Uterus (tissue), 4 donors: ENCODE results near the gene ZNF138. TPM values are rescaled to one million over a fixed set of nuclear protein-coding genes. Genes with fewer than 3 reads are reported as not detected.

Experiments used
- DNase-seq, 2 donors: peaks; one replicate each; pipeline ENCODE4 v3.0.0-alpha.2; 2019 to 2020
- H3K27ac ChIP-seq, 2 donors: fragments of 200-600 bp; sonication (generic); 1 replicate in 1 of 2; 2 replicates in 1 of 2; pipeline ENCODE4 v1.5.1; 2016 to 2018
- H3K27me3 ChIP-seq, 2 donors: fragments of 200-600 bp; sonication (generic); one replicate each; pipeline ENCODE4 v1.5.1; 2018 to 2019; ENCODE audit warnings: control low read depth in 1 of 2
- H3K36me3 ChIP-seq, 2 donors: fragments of 200-600 bp; sonication (generic); one replicate each; pipeline ENCODE4 v1.5.1; 2019; ENCODE audit warnings: control low read depth in 1 of 2
- H3K4me1 ChIP-seq, 2 donors: fragments of 200-600 bp; sonication (generic); one replicate each; pipeline ENCODE4 v1.5.1; 2018 to 2019; ENCODE audit warnings: control low read depth in 1 of 2
- H3K4me3 ChIP-seq, 2 donors: fragments of 200-600 bp; sonication (generic); 1 replicate in 1 of 2; 2 replicates in 1 of 2; pipeline ENCODE4 v1.5.1; 2018 to 2019; ENCODE audit warnings: mild to moderate bottlenecking in 1 of 2
- H3K9me3 ChIP-seq, 2 donors: fragments of 200-600 bp; sonication (generic); one replicate each; pipeline ENCODE4 v1.5.1; 2019; ENCODE audit warnings: control low read depth in 1 of 2
- POLR2A ChIP-seq, 2 donors: fragments of 450-650 bp; IDR thresholded peaks; one replicate each; pipeline ENCODE4 v1.6.1; 2016; ENCODE audit warnings: antibody characterized with exemption in 2 of 2, mild to moderate bottlenecking in 1 of 2, moderate library complexity in 1 of 2
- intact Hi-C: fragments of 100-400 bp; cut with DNase I; formaldehyde crosslinking; loops from one replicate; pipeline ENCODE4 v1.15.1; 2023; ENCODE audit warnings: low total_unique reads
- total RNA-seq, 4 donors: library from RNA; depleted of rRNA in 3 of 4; stranded (reverse); fragments of >200 nt in 3 of 4; gene quantifications; one replicate each; pipeline versions ENCODE4 v1.1.0 to v1.2.4, GENCODE V29; 2014 to 2023
- TF ChIP-seq, protein P1 (sequence below), 4 experiments: fragments of 200-600 bp in 2 of 4; fragments of 450-650 bp in 2 of 4; sonication (generic) in 2 of 4; IDR thresholded peaks; one replicate each; pipeline ENCODE4 v1.5.1; 2016 to 2019; ENCODE audit warnings: antibody characterized with exemption in 4 of 4, mild to moderate bottlenecking in 2 of 4, moderate library complexity in 1 of 4
- donor health status: DM: yes; HTN: yes; CAD: no.

ZNF138 gene
- 10 to 100 TPM; 13.5 to 27.7 (median 15.2) TPM for total RNA-seq

DNA sequence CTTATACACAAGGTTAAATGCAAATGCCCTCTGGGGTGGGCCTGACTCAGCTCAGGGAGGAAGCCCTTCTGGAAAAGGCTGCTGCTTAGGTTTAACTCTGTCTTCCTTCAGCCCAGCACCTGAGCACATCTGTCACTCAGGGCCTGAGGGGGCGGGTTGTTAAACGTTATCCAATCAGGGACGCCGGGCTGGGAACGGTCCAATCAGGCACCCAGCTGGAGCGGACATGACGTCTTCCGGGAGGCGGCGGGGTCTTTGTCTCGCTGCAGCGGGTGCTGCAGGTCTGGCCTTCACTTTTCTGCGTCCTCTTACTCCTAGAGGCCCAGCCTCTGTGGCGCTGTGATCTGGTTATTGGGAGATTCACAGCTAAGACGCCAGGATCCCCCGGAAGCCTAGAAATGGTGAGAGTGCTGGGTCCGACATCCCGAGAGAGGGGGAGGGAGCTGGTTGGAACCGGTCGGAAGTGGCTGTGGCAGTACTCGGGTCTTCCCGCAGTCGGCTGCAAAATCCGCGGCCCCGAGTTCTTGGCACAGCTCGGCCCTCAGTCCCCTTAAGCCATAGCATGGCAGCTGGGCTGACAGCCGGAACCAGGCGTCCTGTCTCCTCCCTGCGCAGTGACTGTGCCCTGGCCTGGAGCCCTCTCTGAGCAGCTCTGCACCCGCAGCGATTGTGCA is at the start of gene ZNF138:
ZNF138 (plus strand) TSS at position 258 of the 674 bp plus-strand sequence; CDS start at position 399, 141 bp downstream.
- peak; percentile 95 to 96 for DNase-seq
- H3K27me3 ChIP-seq: no peaks in the 10 kb centered on the region
- intact Hi-C loops: no loop called here
- no peaks in the 10 kb centered on the region for H3K4me1 ChIP-seq
- H3K36me3 ChIP-seq: no peaks in the 10 kb centered on the region
- TF ChIP-seq, protein P1, sequence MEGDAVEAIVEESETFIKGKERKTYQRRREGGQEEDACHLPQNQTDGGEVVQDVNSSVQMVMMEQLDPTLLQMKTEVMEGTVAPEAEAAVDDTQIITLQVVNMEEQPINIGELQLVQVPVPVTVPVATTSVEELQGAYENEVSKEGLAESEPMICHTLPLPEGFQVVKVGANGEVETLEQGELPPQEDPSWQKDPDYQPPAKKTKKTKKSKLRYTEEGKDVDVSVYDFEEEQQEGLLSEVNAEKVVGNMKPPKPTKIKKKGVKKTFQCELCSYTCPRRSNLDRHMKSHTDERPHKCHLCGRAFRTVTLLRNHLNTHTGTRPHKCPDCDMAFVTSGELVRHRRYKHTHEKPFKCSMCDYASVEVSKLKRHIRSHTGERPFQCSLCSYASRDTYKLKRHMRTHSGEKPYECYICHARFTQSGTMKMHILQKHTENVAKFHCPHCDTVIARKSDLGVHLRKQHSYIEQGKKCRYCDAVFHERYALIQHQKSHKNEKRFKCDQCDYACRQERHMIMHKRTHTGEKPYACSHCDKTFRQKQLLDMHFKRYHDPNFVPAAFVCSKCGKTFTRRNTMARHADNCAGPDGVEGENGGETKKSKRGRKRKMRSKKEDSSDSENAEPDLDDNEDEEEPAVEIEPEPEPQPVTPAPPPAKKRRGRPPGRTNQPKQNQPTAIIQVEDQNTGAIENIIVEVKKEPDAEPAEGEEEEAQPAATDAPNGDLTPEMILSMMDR (IDR thresholded peaks at IDR 0.05): peak in 1 of 4 experiments; percentile 15
- peak; percentile 26 to 61 for TF ChIP-seq POLR2A (IDR thresholded peaks at IDR 0.05)
- peak within 1 kb of the TSS; percentile 65 to 81 for H3K27ac ChIP-seq
- peak within 1 kb of the TSS; percentile 55 to 77 for H3K4me3 ChIP-seq
- no peaks in the 10 kb centered on the region for H3K9me3 ChIP-seq

DNA sequence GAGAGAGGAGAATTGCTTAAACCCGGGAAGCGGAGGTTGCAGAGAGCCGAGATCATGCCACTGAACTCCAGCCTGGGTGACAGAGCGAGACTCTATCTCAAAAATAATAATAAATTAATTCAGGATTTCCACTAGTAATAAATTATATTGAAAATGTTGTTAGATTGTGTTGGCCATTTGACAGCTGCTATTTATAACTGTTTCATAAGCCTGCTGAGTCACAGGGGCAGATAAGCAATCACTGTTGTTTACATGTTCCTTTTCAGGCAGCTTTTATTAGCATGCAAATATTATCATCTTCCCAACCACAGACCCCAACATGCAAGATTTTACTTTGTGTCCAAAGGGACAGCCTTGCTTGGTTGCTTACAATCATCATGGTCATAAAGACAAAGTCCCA is 49.5 kb upstream of the ZNF138 start:
- TF ChIP-seq POLR2A (IDR thresholded peaks at IDR 0.05): no peak
- TF ChIP-seq, protein P1 (IDR thresholded peaks at IDR 0.05): no peak
- no peaks in the 10 kb centered on the region for H3K4me1 ChIP-seq
- no peaks in the 10 kb centered on the region for H3K9me3 ChIP-seq
- no peaks in the 10 kb centered on the region for H3K36me3 ChIP-seq
- DNase-seq: no peak
- no peak overlapping the region for H3K4me3 ChIP-seq
- H3K27ac ChIP-seq: no peak overlapping the region
- intact Hi-C loops: no loop called here
- no peaks in the 10 kb centered on the region for H3K27me3 ChIP-seq

DNA sequence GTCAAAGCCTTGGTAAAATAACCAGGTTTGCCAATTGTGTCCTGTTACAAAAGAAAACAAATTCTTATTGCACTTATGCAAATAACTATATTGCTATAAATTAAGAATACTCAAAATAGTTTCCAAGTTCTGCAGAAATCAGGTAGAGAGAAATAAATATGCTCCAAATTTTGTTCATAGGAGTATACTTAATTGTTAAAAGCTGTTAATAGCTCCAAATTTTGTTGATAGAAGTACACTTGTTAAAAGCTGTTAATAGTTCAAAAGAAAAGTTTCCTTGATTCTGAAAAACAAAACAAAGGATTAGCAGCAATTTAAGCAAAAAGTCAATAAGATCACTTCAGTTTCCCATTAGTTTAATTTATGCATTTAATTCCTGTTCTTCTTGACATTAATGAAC is 46.4 kb upstream of the ZNF138 start:
- DNase-seq: no peak
- intact Hi-C loops: no loop called here
- Histone ChIP-seq H3K27ac (no peak overlapping the region), H3K27me3 (no peaks in the 10 kb centered on the region), H3K9me3 (no peaks in the 10 kb centered on the region), H3K4me3 (no peak overlapping the region), H3K4me1 (no peaks in the 10 kb centered on the region), H3K36me3 (no peaks in the 10 kb centered on the region)
- TF ChIP-seq, protein P1 (IDR thresholded peaks at IDR 0.05): no peak
- no peak for TF ChIP-seq POLR2A (IDR thresholded peaks at IDR 0.05)

DNA sequence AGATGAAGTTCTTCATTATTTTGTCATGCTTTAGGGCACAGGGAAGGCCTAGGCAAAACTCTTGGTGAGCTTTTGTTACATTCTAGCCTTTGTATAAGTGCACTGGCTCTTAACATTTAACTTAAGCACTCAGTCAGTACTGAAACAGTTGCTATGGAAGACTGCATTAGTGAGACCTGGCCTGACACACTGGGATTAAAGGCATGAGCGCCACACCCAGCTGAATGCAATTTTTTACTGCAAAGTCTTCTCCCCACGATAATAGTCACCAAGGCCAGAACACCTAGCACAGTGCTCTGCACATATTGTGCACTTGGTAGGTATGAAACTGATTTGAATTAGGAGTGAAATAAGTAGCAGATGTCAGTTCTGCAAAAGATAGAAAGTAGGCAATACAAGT is 41.2 kb upstream of the ZNF138 start:
- no peaks in the 10 kb centered on the region for H3K27me3 ChIP-seq
- H3K27ac ChIP-seq: no peak overlapping the region
- TF ChIP-seq, protein P1 (IDR thresholded peaks at IDR 0.05): no peak
- no peak for TF ChIP-seq POLR2A (IDR thresholded peaks at IDR 0.05)
- intact Hi-C loops: no loop called here
- H3K9me3 ChIP-seq: no peaks in the 10 kb centered on the region
- DNase-seq: no peak
- no peaks in the 10 kb centered on the region for H3K4me1 ChIP-seq
- H3K36me3 ChIP-seq: no peaks in the 10 kb centered on the region
- no peak overlapping the region for H3K4me3 ChIP-seq

DNA sequence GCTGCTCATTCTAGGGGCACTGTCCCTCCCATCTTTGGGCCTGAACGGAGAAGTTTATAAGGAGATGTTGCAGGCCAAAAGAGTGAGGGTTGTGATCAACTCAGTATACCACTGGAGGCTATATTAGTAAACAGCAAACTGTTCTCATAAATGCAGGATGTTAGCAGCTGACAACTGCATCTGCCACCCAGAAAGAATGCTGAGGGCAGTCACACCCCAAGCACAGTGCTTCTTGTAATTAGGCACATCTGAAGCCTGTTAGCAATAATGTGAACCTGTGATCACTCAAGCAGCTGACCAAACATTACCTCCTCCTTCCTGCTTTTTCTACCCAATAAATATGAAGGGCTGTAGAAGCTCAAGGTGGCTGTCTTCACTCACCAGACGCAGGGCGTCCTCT is 38.4 kb upstream of the ZNF138 start:
- TF ChIP-seq, protein P1 (IDR thresholded peaks at IDR 0.05): no peak
- TF ChIP-seq POLR2A (IDR thresholded peaks at IDR 0.05): no peak
- no peak for DNase-seq
- Histone ChIP-seq H3K4me1 (no peaks in the 10 kb centered on the region), H3K9me3 (no peaks in the 10 kb centered on the region), H3K36me3 (no peaks in the 10 kb centered on the region), H3K27ac (no peak overlapping the region), H3K27me3 (no peaks in the 10 kb centered on the region), H3K4me3 (no peak overlapping the region)
- intact Hi-C loops: no loop called here
